NCI-H128 (cell line): Measurements from ENCODE around the gene PREX1.
A peak's percentile ranks its signal among the peaks of the same experiment; 100 is the strongest.
"Not testable (repeated sequence)": the region's sequence is repeated elsewhere in the genome, so short reads cannot be mapped to it uniquely, and the experiment has no call there.

Experiments used
- DNase-seq: peaks from one replicate; lab custom pipeline; 2025; ENCODE audit not compliant: unreplicated experiment; lab: John Stamatoyannopoulos, UW

The PREX1 gene

GRCh38 chr20:48759631-48760245, 68.1 kb downstream of the PREX1 start:
- DNase-seq = peak; percentile 39

GRCh38 chr20:48758206-48758820, 69.5 kb downstream of the PREX1 start:
- DNase-seq = peak; percentile 50

GRCh38 chr20:48756774-48757173, 71.0 kb downstream of the PREX1 start:
- DNase-seq = not testable (repeated sequence)

GRCh38 chr20:48754292-48754691, 73.5 kb downstream of the PREX1 start:
- DNase-seq = no peak

- no peak for DNase-seq
Measured at GRCh38 chr20:48752963-48753362, 74.8 kb downstream of the PREX1 start.

- DNase-seq = no peak
Measured at GRCh38 chr20:48751871-48752270, 75.9 kb downstream of the PREX1 start.

GRCh38 chr20:48750941-48751635, 76.7 kb downstream of the PREX1 start:
- DNase-seq = no peak

GRCh38 chr20:48750376-48750775, 77.4 kb downstream of the PREX1 start:
- DNase-seq = no peak

GRCh38 chr20:48749437-48749836, 78.4 kb downstream of the PREX1 start:
- no peak for DNase-seq

GRCh38 chr20:48748556-48748955, 79.2 kb downstream of the PREX1 start:
- no peak for DNase-seq

GRCh38 chr20:48747840-48748414, 79.9 kb downstream of the PREX1 start:
- DNase-seq = no peak

- DNase-seq = no peak
Measured at GRCh38 chr20:48745330-48745729, 82.5 kb downstream of the PREX1 start.

GRCh38 chr20:48744515-48744914, 83.3 kb downstream of the PREX1 start:
- no peak for DNase-seq

GRCh38 chr20:48743807-48744206, 84.0 kb downstream of the PREX1 start:
- no peak for DNase-seq

GRCh38 chr20:48742912-48743680, 84.7 kb downstream of the PREX1 start:
- no peak for DNase-seq

GRCh38 chr20:48742233-48742632, 85.6 kb downstream of the PREX1 start:
- DNase-seq = no peak

GRCh38 chr20:48741669-48742068, 86.1 kb downstream of the PREX1 start:
- DNase-seq = no peak

GRCh38 chr20:48740712-48741111, 87.1 kb downstream of the PREX1 start:
- DNase-seq = no peak

GRCh38 chr20:48740292-48740649, 87.5 kb downstream of the PREX1 start:
- no peak for DNase-seq

GRCh38 chr20:48739395-48740291, 88.2 kb downstream of the PREX1 start:
- DNase-seq = no peak
